GM23338 (cell line): ENCODE data around the gene HIVEP1.

Experiments
- EZH2 ChIP-seq: fragments of 200-600 bp; sonication (generic); IDR thresholded peaks from one replicate; pipeline ENCODE4 v1.8.0; 2017; ENCODE audit warnings: antibody characterized with exemption, mild to moderate bottlenecking, low read depth; ENCODE audit not compliant: unreplicated experiment
- TF ChIP-seq, protein P1 (sequence below): IDR thresholded peaks from one replicate; pipeline ENCODE4 v1.6.1; 2018; ENCODE audit warnings: antibody characterized with exemption; ENCODE audit not compliant: unreplicated experiment

DNA sequence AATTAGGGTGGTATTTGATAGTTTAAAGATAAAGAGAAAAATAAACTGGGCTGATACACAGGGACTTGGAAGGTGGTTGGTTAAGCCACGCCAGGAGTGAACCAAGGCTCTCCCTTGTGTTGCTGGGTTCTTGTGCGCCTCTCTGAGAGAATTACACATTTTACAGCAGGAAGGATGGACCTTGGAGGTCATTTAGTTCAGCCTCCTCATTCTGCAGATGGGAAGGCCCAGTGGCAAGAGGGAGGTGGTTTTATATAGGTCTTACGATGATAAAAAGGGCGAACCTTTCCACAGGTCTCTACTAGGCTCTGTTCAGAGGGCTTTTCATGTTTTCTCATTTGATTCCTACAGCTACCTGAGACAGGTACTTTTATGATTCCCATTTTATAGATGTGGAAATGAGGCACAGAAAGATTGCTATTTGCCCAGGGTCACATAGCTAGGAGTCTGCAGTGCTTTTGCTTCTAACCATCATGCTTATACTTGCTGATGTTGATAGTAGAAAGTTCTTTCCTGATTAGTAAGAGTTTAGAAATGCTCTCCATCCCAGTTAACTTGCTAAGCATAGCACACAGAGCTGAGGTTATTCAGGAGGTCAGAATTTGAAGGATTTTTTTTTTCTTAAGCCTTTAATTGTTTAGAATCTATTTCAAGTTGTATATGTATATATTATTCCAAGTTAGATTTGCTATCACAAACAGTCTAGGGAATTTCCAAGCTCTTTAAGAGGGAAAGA, 12.8 kb downstream of the HIVEP1 start:
- TF ChIP-seq EZH2, result no peak
- TF ChIP-seq, protein P1, sequence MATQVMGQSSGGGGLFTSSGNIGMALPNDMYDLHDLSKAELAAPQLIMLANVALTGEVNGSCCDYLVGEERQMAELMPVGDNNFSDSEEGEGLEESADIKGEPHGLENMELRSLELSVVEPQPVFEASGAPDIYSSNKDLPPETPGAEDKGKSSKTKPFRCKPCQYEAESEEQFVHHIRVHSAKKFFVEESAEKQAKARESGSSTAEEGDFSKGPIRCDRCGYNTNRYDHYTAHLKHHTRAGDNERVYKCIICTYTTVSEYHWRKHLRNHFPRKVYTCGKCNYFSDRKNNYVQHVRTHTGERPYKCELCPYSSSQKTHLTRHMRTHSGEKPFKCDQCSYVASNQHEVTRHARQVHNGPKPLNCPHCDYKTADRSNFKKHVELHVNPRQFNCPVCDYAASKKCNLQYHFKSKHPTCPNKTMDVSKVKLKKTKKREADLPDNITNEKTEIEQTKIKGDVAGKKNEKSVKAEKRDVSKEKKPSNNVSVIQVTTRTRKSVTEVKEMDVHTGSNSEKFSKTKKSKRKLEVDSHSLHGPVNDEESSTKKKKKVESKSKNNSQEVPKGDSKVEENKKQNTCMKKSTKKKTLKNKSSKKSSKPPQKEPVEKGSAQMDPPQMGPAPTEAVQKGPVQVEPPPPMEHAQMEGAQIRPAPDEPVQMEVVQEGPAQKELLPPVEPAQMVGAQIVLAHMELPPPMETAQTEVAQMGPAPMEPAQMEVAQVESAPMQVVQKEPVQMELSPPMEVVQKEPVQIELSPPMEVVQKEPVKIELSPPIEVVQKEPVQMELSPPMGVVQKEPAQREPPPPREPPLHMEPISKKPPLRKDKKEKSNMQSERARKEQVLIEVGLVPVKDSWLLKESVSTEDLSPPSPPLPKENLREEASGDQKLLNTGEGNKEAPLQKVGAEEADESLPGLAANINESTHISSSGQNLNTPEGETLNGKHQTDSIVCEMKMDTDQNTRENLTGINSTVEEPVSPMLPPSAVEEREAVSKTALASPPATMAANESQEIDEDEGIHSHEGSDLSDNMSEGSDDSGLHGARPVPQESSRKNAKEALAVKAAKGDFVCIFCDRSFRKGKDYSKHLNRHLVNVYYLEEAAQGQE, result no peak
